ENCODE results near the gene CYB561.

The CYB561 gene

GRCh38 chr17:63445954-63446752, at the start of gene CYB561:
TSS of gene CYB561 (minus strand) at chr17:63446306. CDS start at chr17:63437547, 8,759 bp downstream.
- POLR2A ChIA-PET = no interaction called here
- TF ChIP-seq CTBP1 (IDR thresholded peaks at IDR 0.05; ENCODE audit: borderline replicate concordance) (no peak), FOXM1 (IDR thresholded peaks at IDR 0.05; ENCODE audit: borderline replicate concordance) (peak; percentile 31; the same call in 1 of the 2 replicates), HDGF (IDR thresholded peaks at IDR 0.05; ENCODE audit: borderline replicate concordance) (no peak), L3MBTL2 (conservative IDR thresholded peaks at IDR 0.05) (peak; percentile 44; the same call in 1 of the 2 replicates), ZNF384 (IDR thresholded peaks at IDR 0.05) (no peak), SP1 (IDR thresholded peaks at IDR 0.05) (no peak), BHLHE40 (IDR thresholded peaks at IDR 0.05; ENCODE audit: borderline replicate concordance) (no peak), TARDBP (IDR thresholded peaks at IDR 0.05) (no peak), FOXK2 (IDR thresholded peaks at IDR 0.05) (no peak), NFRKB (IDR thresholded peaks at IDR 0.05) (no peak), LEF1 (IDR thresholded peaks at IDR 0.05; ENCODE audit: borderline replicate concordance) (0 out of 2 replicates have a peak, but pooled peaks have one; percentile 66), ELF4 (IDR thresholded peaks at IDR 0.05) (no peak), PKNOX1 (IDR thresholded peaks at IDR 0.05) (no peak), SUZ12 (IDR thresholded peaks at IDR 0.05) (no peak), ARNT (IDR thresholded peaks at IDR 0.05) (peak; percentile 49; the same call in 1 of the 2 replicates), FOXA1 (IDR thresholded peaks at IDR 0.05) (no peak)

GRCh38 chr17:63495491-63495890, 49.4 kb upstream of the CYB561 start:
- POLR2A ChIA-PET = interaction anchor here (1.5 kb wide), 1 partner anchor 56 kb away, joined by 4 read pairs; no protein-coding TSS in a partner anchor
- TF ChIP-seq FOXM1 (IDR thresholded peaks at IDR 0.05; ENCODE audit: borderline replicate concordance) = no peak
- TF ChIP-seq SUZ12 (IDR thresholded peaks at IDR 0.05) = no peak
- TF ChIP-seq TARDBP (IDR thresholded peaks at IDR 0.05) = no peak
- no peak for TF ChIP-seq BHLHE40 (IDR thresholded peaks at IDR 0.05; ENCODE audit: borderline replicate concordance)
- no peak for TF ChIP-seq ZNF384 (IDR thresholded peaks at IDR 0.05)
- TF ChIP-seq CTBP1 (IDR thresholded peaks at IDR 0.05; ENCODE audit: borderline replicate concordance) = no peak
- no peak for TF ChIP-seq LEF1 (IDR thresholded peaks at IDR 0.05; ENCODE audit: borderline replicate concordance)
- DNase-seq (ENCODE audit: extremely low spot score) = no peak
- CTCF ChIA-PET = no interaction called here

More at GRCh38 chr17:63445954-63446752, at the start of gene CYB561:
- peak; percentile 85 for DNase-seq (ENCODE audit: extremely low spot score)
- CTCF ChIA-PET = interaction anchor here (0.6 kb wide), 2 partner anchors 169 to 963 kb away, joined by 3 to 4 read pairs; no protein-coding TSS in a partner anchor

- CTCF ChIA-PET = no interaction called here
- POLR2A ChIA-PET = no interaction called here
- no peak for DNase-seq (ENCODE audit: extremely low spot score)
- TF ChIP-seq CTBP1 (IDR thresholded peaks at IDR 0.05; ENCODE audit: borderline replicate concordance) (no peak), FOXA1 (IDR thresholded peaks at IDR 0.05) (no peak), L3MBTL2 (conservative IDR thresholded peaks at IDR 0.05) (no peak), FOXM1 (IDR thresholded peaks at IDR 0.05; ENCODE audit: borderline replicate concordance) (no peak), HDGF (IDR thresholded peaks at IDR 0.05; ENCODE audit: borderline replicate concordance) (no peak), TARDBP (IDR thresholded peaks at IDR 0.05) (no peak), SUZ12 (IDR thresholded peaks at IDR 0.05) (no peak), PKNOX1 (IDR thresholded peaks at IDR 0.05) (no peak), ELF4 (IDR thresholded peaks at IDR 0.05) (no peak), BHLHE40 (IDR thresholded peaks at IDR 0.05; ENCODE audit: borderline replicate concordance) (no peak), ARNT (IDR thresholded peaks at IDR 0.05) (no peak), SP1 (IDR thresholded peaks at IDR 0.05) (no peak), NFRKB (IDR thresholded peaks at IDR 0.05) (no peak), FOXK2 (IDR thresholded peaks at IDR 0.05) (no peak), LEF1 (IDR thresholded peaks at IDR 0.05; ENCODE audit: borderline replicate concordance) (no peak), ZNF384 (IDR thresholded peaks at IDR 0.05) (no peak)
Measured at GRCh38 chr17:63494300-63494928, 48.3 kb upstream of the CYB561 start.

- no peak for TF ChIP-seq BHLHE40 (IDR thresholded peaks at IDR 0.05; ENCODE audit: borderline replicate concordance)
- TF ChIP-seq HDGF (IDR thresholded peaks at IDR 0.05; ENCODE audit: borderline replicate concordance) = no peak
- TF ChIP-seq FOXK2 (IDR thresholded peaks at IDR 0.05) = no peak
- TF ChIP-seq SP1 (IDR thresholded peaks at IDR 0.05) = no peak
- TF ChIP-seq SUZ12 (IDR thresholded peaks at IDR 0.05) = no peak
- TF ChIP-seq PKNOX1 (IDR thresholded peaks at IDR 0.05) = no peak
- no peak for TF ChIP-seq TARDBP (IDR thresholded peaks at IDR 0.05)
- TF ChIP-seq LEF1 (IDR thresholded peaks at IDR 0.05; ENCODE audit: borderline replicate concordance) = no peak
- no peak for TF ChIP-seq ELF4 (IDR thresholded peaks at IDR 0.05)
- no peak for TF ChIP-seq CTBP1 (IDR thresholded peaks at IDR 0.05; ENCODE audit: borderline replicate concordance)
- TF ChIP-seq ARNT (IDR thresholded peaks at IDR 0.05) = no peak
- TF ChIP-seq FOXA1 (IDR thresholded peaks at IDR 0.05) = no peak
- TF ChIP-seq L3MBTL2 (conservative IDR thresholded peaks at IDR 0.05) = no peak
- TF ChIP-seq NFRKB (IDR thresholded peaks at IDR 0.05) = no peak
- no peak for TF ChIP-seq FOXM1 (IDR thresholded peaks at IDR 0.05; ENCODE audit: borderline replicate concordance)
- TF ChIP-seq ZNF384 (IDR thresholded peaks at IDR 0.05) = no peak
- DNase-seq (ENCODE audit: extremely low spot score) = no peak
- CTCF ChIA-PET = no interaction called here
- POLR2A ChIA-PET = no interaction called here
Measured at GRCh38 chr17:63493411-63493810, 47.3 kb upstream of the CYB561 start.

- POLR2A ChIA-PET = no interaction called here
- CTCF ChIA-PET = no interaction called here
Measured at GRCh38 chr17:63492940-63493339, 46.8 kb upstream of the CYB561 start.

More at GRCh38 chr17:63492940-63493339, 46.8 kb upstream of the CYB561 start:
- no peak for DNase-seq (ENCODE audit: extremely low spot score)
- TF ChIP-seq SUZ12 (IDR thresholded peaks at IDR 0.05) (no peak), ELF4 (IDR thresholded peaks at IDR 0.05) (no peak), NFRKB (IDR thresholded peaks at IDR 0.05) (no peak), SP1 (IDR thresholded peaks at IDR 0.05) (no peak), HDGF (IDR thresholded peaks at IDR 0.05; ENCODE audit: borderline replicate concordance) (no peak), TARDBP (IDR thresholded peaks at IDR 0.05) (no peak), L3MBTL2 (conservative IDR thresholded peaks at IDR 0.05) (no peak), FOXM1 (IDR thresholded peaks at IDR 0.05; ENCODE audit: borderline replicate concordance) (no peak), FOXK2 (IDR thresholded peaks at IDR 0.05) (no peak), CTBP1 (IDR thresholded peaks at IDR 0.05; ENCODE audit: borderline replicate concordance) (no peak), BHLHE40 (IDR thresholded peaks at IDR 0.05; ENCODE audit: borderline replicate concordance) (no peak)

Measured in HEK293T (cell line).